ENCODE data around the gene PRSS53.

The PRSS53 gene

GRCh38 chr16:31085873-31086628 is 2.7 kb downstream of the PRSS53 start:
- no peak overlapping the region for H3K4me3 ChIP-seq (ENCODE audit: low read depth, low read length)
- TF ChIP-seq CTCF (IDR thresholded peaks at IDR 0.05; ENCODE audit: control insufficient read depth, extremely low read depth, insufficient read depth): no peak
- DNase-seq (ENCODE audit: low read depth): no peak

- no peak for TF ChIP-seq CTCF (IDR thresholded peaks at IDR 0.05; ENCODE audit: control insufficient read depth, extremely low read depth, insufficient read depth)
- no peak overlapping the region for H3K4me3 ChIP-seq (ENCODE audit: low read depth, low read length)
- DNase-seq (ENCODE audit: low read depth): no peak
These were observed 3.3 kb downstream of the PRSS53 start for GRCh38 chr16:31085411-31085810.

- DNase-seq (ENCODE audit: low read depth): no peak
- no peak for TF ChIP-seq CTCF (IDR thresholded peaks at IDR 0.05; ENCODE audit: control insufficient read depth, extremely low read depth, insufficient read depth)
- no peak overlapping the region for H3K4me3 ChIP-seq (ENCODE audit: low read depth, low read length)
These were observed 4.0 kb downstream of the PRSS53 start for GRCh38 chr16:31084584-31085302.

- DNase-seq (ENCODE audit: low read depth): no peak
- no peak for TF ChIP-seq CTCF (IDR thresholded peaks at IDR 0.05; ENCODE audit: control insufficient read depth, extremely low read depth, insufficient read depth)
- H3K4me3 ChIP-seq (ENCODE audit: low read depth, low read length): no peak overlapping the region
These were observed 4.8 kb downstream of the PRSS53 start for GRCh38 chr16:31083981-31084380.

GRCh38 chr16:31083556-31083955 is 5.2 kb downstream of the PRSS53 start:
- no peak for TF ChIP-seq CTCF (IDR thresholded peaks at IDR 0.05; ENCODE audit: control insufficient read depth, extremely low read depth, insufficient read depth)
- no peak overlapping the region for H3K4me3 ChIP-seq (ENCODE audit: low read depth, low read length)
- DNase-seq (ENCODE audit: low read depth): no peak

- no peak for DNase-seq (ENCODE audit: low read depth)
- no peak overlapping the region for H3K4me3 ChIP-seq (ENCODE audit: low read depth, low read length)
- TF ChIP-seq CTCF (IDR thresholded peaks at IDR 0.05; ENCODE audit: control insufficient read depth, extremely low read depth, insufficient read depth): no peak
These were observed 5.7 kb downstream of the PRSS53 start for GRCh38 chr16:31083081-31083480.
